Mucosa of descending colon (tissue), 3 donors: ENCODE data around the gene ASMTL. TPM values are rescaled to one million over a fixed set of nuclear protein-coding genes. Genes with fewer than 3 reads are reported as not detected.

Experiments used
- ATAC-seq: fragments of 200-7000 bp; cut with Tn5 transposase; one replicate; pipeline ENCODE4 v1.9.1; 2020; ENCODE audit warnings: mild to moderate bottlenecking, moderate library complexity
- DNase-seq, 3 donors: peaks; one replicate each; pipeline ENCODE4 v3.0.0-alpha.2; 2020
- H3K36me3 ChIP-seq: fragments of 200-600 bp; one replicate; pipeline ENCODE4 v1.8.0; 2021; ENCODE audit warnings: low read depth, mild to moderate bottlenecking
- H3K4me1 ChIP-seq: fragments of 200-600 bp; one replicate; pipeline ENCODE4 v1.8.0; 2021; ENCODE audit warnings: low read depth, mild to moderate bottlenecking
- H3K4me3 ChIP-seq: fragments of 200-600 bp; one replicate; pipeline ENCODE4 v1.8.0; 2021; ENCODE audit warnings: mild to moderate bottlenecking
- H3K9me3 ChIP-seq: fragments of 200-600 bp; one replicate; pipeline ENCODE4 v1.8.0; 2021; ENCODE audit warnings: mild to moderate bottlenecking
- intact Hi-C, 2 donors: fragments of 100-400 bp; cut with DNase I in 1 of 2; cut with micrococcal nuclease in 1 of 2; formaldehyde crosslinking; loops; one replicate each; pipeline versions ENCODE4 v1.11.0 to v1.11.1; 2022; cut with DNase I, micrococcal nuclease
- total RNA-seq, 3 donors: library from RNA; stranded (reverse); fragmentation: NEBNext Ultra II Directional in 2 of 3; extraction: Animal tissue kit (Norgen Biotek cat#: 25700) in 2 of 3; gene quantifications; one replicate each; pipeline versions ENCODE4 v1.2.1 to v1.2.4, GENCODE V29; 2021 to 2023
- TF ChIP-seq, protein P1 (sequence below): fragments of 200-600 bp; IDR thresholded peaks from one replicate; pipeline ENCODE4 v1.8.0; 2022; ENCODE audit warnings: antibody characterized with exemption, mild to moderate bottlenecking
- donor health status: DM: no; HTN: no; CAD: no; lungs with moderate emphysema.
- donor health status: DM: no; HTN: no; CAD: no.
- donor health status: DM: no; HTN: yes; CAD: no.

ASMTL gene
- total RNA-seq, 3 donors from 2014 or later = 15.6 to 32.0 (median 18.8) TPM

DNA sequence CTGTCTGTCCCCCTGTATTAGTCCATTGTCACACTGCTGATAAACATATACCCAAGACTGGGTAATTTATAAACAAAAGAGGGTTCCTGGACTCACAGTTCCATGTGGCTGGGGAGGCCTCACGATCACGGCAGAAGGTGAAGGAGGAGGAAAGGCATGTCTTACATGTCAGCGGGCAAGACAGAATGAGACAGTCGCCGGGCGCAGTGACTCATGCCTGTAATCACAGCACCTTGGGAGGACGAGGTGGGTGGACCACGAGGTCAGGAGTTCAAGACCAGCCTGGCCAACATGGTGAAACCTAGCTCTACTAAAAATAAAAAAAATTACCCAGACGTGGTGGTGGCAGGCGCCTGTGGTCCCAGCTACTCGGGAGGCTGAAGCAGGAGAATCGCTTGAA lies 91.4 kb downstream of the ASMTL start:
- no peaks in the 10 kb centered on the region for H3K36me3 ChIP-seq
- peaks cover 9% of the 10 kb centered on the region for H3K9me3 ChIP-seq
- no peaks in the 10 kb centered on the region for H3K4me1 ChIP-seq
- DNase-seq = peak in 1 of 3 donors; percentile 35
- ATAC-seq = no peak
- TF ChIP-seq, protein P1, sequence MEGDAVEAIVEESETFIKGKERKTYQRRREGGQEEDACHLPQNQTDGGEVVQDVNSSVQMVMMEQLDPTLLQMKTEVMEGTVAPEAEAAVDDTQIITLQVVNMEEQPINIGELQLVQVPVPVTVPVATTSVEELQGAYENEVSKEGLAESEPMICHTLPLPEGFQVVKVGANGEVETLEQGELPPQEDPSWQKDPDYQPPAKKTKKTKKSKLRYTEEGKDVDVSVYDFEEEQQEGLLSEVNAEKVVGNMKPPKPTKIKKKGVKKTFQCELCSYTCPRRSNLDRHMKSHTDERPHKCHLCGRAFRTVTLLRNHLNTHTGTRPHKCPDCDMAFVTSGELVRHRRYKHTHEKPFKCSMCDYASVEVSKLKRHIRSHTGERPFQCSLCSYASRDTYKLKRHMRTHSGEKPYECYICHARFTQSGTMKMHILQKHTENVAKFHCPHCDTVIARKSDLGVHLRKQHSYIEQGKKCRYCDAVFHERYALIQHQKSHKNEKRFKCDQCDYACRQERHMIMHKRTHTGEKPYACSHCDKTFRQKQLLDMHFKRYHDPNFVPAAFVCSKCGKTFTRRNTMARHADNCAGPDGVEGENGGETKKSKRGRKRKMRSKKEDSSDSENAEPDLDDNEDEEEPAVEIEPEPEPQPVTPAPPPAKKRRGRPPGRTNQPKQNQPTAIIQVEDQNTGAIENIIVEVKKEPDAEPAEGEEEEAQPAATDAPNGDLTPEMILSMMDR = no peak
- intact Hi-C loops = no loop called here
- no peak overlapping the region for H3K4me3 ChIP-seq

DNA sequence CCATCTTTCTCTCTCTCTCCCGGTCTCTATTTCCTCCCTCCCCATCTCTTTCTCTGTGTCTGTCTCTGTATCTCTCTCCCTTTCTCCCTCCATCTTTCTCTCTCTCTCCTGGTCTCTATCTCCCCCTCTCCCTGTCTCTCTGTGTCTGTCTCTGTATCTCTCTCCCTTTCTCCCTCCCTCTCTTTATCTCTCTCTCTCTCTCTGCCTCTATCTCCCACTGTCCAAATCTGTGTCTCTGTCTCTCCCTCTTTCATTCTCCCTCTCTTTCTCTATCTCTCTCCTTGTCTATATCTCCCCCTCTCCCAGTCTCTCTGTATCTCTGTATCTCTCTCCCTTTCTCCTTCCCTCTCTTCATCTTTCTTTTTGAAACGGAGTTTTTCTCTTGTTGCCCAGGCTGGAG lies 92.5 kb downstream of the ASMTL start:
- ATAC-seq = no peak
- Histone ChIP-seq H3K36me3 (no peaks in the 10 kb centered on the region), H3K4me1 (no peaks in the 10 kb centered on the region), H3K4me3 (no peak overlapping the region), H3K9me3 (peaks cover 9% of the 10 kb centered on the region)
- no peak for DNase-seq
- intact Hi-C loops = no loop called here
- TF ChIP-seq, protein P1 = no peak

DNA sequence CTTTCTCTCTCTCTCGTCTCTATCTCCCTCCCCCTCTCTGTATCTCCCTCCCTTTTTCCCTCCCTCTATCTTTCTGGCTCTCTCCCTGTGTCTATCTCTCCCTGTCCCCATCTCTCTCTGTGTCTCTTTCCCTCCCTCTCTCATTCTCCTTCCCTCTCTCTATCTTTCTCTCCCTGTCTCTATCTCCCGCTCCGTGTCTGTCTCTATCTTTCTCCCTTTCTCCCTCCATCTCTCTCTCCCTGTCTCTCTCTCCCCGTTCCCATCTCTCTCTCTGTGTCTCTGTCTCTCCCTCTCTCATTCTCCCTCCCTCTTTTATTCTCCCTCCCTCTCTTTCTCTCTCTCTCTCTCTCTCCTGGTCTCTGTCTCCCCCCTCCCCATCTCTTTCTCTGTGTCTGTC lies 93.2 kb downstream of the ASMTL start:
- no peaks in the 10 kb centered on the region for H3K36me3 ChIP-seq
- H3K4me1 ChIP-seq = no peaks in the 10 kb centered on the region
- TF ChIP-seq, protein P1 = no peak
- DNase-seq (no peak), ATAC-seq (no peak)
- H3K9me3 ChIP-seq = peaks cover 9% of the 10 kb centered on the region
- no peak overlapping the region for H3K4me3 ChIP-seq
- intact Hi-C loops = no loop called here

DNA sequence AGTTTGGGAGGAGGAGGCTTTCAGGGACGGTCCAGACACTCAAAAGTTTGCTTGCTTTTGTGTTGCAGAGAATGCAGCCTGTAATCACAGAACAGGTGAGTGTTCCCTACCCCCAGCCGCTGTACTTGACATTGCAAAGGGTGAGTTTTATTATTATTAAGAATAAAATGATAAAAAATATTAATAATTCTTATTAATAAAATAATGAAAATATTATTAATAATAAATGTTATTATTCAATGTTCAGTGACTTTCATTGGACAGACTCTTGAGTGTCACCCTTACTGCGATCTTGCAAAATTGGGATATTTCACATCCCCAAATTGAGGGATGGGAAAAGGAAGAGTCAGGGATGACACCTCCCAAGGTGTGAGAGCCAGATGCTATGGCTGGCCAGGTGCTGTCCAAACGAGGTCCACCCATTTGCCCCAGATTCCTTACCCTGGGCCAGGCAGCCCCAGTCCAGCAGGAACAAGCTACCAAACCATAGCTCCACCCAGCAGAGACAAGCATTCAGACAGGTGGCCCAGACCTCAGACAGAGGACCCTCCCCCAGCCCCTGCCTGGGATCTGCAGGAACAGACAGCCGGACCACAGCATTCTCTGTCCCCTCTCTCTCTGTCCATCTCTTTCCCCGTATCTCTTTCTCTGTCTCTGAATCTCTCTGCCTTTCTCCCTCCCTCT lies 93.8 kb downstream of the ASMTL start:
- TF ChIP-seq, protein P1 = no peak
- intact Hi-C loops = no loop called here
- H3K9me3 ChIP-seq = peaks cover 9% of the 10 kb centered on the region
- H3K4me3 ChIP-seq = no peak overlapping the region
- H3K36me3 ChIP-seq = no peaks in the 10 kb centered on the region
- no peak for ATAC-seq
- DNase-seq = peak in 1 of 3 donors; percentile 5
- no peaks in the 10 kb centered on the region for H3K4me1 ChIP-seq

DNA sequence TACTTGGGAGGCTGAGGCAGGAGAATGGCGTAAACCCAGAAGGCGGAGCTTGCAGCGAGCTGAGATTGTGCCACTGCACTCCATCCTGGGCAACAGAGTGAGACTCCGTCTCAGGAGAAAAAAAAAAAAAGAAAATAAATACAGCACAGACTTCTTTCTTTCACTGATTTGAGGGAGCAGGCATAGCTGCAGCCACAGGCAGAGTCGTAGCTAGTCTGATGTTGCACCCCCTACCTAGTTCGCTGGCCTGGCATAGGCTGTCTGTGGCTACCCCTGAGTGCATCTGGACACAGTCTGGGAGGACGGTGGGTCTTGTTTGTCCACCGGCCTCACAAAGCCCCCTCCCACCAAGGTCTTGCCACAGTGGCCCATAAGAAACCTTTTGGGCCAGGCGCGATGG lies 94.7 kb downstream of the ASMTL start:
- H3K36me3 ChIP-seq = no peaks in the 10 kb centered on the region
- DNase-seq = peak in 1 of 3 donors; percentile 10
- H3K4me1 ChIP-seq = no peaks in the 10 kb centered on the region
- H3K9me3 ChIP-seq = peaks cover 9% of the 10 kb centered on the region
- intact Hi-C loops = no loop called here
- H3K4me3 ChIP-seq = no peak overlapping the region
- no peak for ATAC-seq
- TF ChIP-seq, protein P1 = no peak
